OCI-LY1 (cell line): ENCODE data around the gene PROCR.

Source experiments
- H2AFZ ChIP-seq: fragments of 200-600 bp; sonication (generic), shearing (Covaris generic); 2 replicates; pipeline ENCODE4 v1.6.0; 2014; ENCODE audit warnings: antibody characterized with exemption, mild to moderate bottlenecking, low read length
- H3F3A ChIP-seq: fragments of 200-600 bp; sonication (generic), shearing (Covaris generic); 2 replicates; pipeline ENCODE4 v1.6.0; 2014; ENCODE audit warnings: mild to moderate bottlenecking, antibody characterized with exemption, low read length, moderate library complexity; ENCODE audit not compliant: insufficient read depth
- H3K27ac ChIP-seq: fragments of 200-600 bp; sonication (generic); 2 replicates; pipeline ENCODE4 v1.5.1; 2014; ENCODE audit warnings: low read length, mixed run types, mild to moderate bottlenecking, low read depth; ENCODE audit not compliant: poor library complexity, severe bottlenecking
- H3K27me3 ChIP-seq: fragments of 200-600 bp; sonication (generic); 2 replicates; pipeline ENCODE4 v1.6.0; 2014; ENCODE audit warnings: antibody characterized with exemption, mild to moderate bottlenecking, low read length, moderate library complexity; ENCODE audit not compliant: insufficient read depth
- H3K36me3 ChIP-seq: fragments of 200-600 bp; sonication (generic); 2 replicates; pipeline ENCODE4 v1.6.1; 2014; ENCODE audit warnings: mild to moderate bottlenecking, antibody characterized with exemption, low read length, moderate library complexity, mixed read lengths; ENCODE audit not compliant: insufficient read depth
- H3K4me1 ChIP-seq: fragments of 200-600 bp; sonication (generic); 2 replicates; pipeline ENCODE4 v1.5.1; 2014; ENCODE audit warnings: mild to moderate bottlenecking, low read length, moderate library complexity; ENCODE audit not compliant: insufficient read depth, severe bottlenecking
- H3K4me2 ChIP-seq: fragments of 200-600 bp; sonication (generic), shearing (Covaris generic); 2 replicates; pipeline ENCODE4 v1.6.1; 2014; ENCODE audit warnings: low read length
- H3K4me3 ChIP-seq: fragments of 200-600 bp; sonication (generic); 2 replicates; pipeline ENCODE4 v1.5.1; 2014; ENCODE audit warnings: low read length, low read depth, mild to moderate bottlenecking, mixed read lengths; ENCODE audit not compliant: poor library complexity, severe bottlenecking
- H3K79me2 ChIP-seq: fragments of 200-600 bp; shearing (Covaris generic); 2 replicates; pipeline ENCODE4 v1.6.1; 2016; ENCODE audit warnings: mixed run types, low read length, mixed read lengths; ENCODE audit not compliant: insufficient read depth
- H3K9ac ChIP-seq: fragments of 200-600 bp; sonication (generic), shearing (Covaris generic); 2 replicates; pipeline ENCODE4 v1.6.1; 2014; ENCODE audit warnings: mild to moderate bottlenecking, low read length, mixed read lengths
- H3K9me2 ChIP-seq: fragments of 200-600 bp; sonication (generic), shearing (Covaris generic); 2 replicates; pipeline ENCODE4 v1.6.1; 2014; ENCODE audit warnings: low read depth, mild to moderate bottlenecking, low read length, mixed read lengths
- H3K9me3 ChIP-seq: fragments of 200-600 bp; shearing (Covaris generic); 2 replicates; pipeline ENCODE4 v1.6.1; 2014; ENCODE audit warnings: low read length, mixed read lengths
- H4K20me1 ChIP-seq: fragments of 200-600 bp; sonication (generic), shearing (Covaris generic); 2 replicates; pipeline ENCODE4 v1.6.0; 2016; ENCODE audit warnings: mild to moderate bottlenecking, low read length; ENCODE audit not compliant: insufficient read depth
- CTCF ChIP-seq: fragments of 200-600 bp; sonication (generic), shearing (Covaris generic); IDR thresholded peaks from 2 replicates; pipeline ENCODE4 v1.5.1; 2017; ENCODE audit warnings: mild to moderate bottlenecking, antibody characterized with exemption, low read length, moderate library complexity, mixed read lengths
- EZH2 ChIP-seq: fragments of 200-600 bp; sonication (generic), shearing (Covaris generic); IDR thresholded peaks from 2 replicates; pipeline ENCODE4 v1.8.0; 2017; ENCODE audit warnings: borderline replicate concordance, mixed run types, mild to moderate bottlenecking, antibody characterized with exemption, low read length, moderate library complexity, mixed read lengths

Gene PROCR

DNA sequence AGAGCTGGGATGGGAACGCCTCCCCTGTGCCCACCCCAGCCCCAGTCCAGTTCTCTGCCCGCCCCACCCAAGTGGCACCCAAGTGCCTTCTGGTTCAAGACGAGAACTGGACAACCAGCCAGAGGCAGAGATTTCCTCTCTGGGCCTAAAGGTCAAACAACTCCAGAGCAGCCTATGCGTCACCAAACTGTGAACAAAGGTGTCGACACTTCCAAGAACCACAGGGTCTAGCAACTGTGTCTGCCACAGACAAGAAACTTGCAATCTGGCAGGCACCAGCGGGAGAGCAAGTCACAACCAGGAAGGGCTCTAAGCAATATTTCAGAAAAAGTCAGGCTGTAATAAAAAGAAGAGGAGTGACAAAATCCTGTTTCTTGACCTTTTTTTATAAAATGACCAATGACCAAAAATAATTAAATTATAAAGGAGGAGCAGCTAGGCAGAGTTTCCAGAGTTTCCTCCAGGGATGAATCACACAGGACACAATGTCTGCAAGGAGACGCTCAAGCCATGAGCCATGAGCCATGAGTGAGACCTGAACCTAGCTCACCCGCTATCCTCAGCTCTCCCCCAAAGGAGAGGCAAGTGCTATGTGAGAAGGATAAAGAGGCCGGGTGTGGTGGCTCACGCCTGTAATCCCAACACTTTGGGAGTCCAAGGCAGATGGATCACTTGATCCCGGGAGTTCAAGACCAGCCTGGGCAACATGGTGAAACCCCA lies 35.8 kb upstream of the PROCR start:
- Histone ChIP-seq H3K79me2 (no peaks in the 10 kb centered on the region), H3K36me3 (peaks cover 41% of the 10 kb centered on the region; the same call in 1 of the 2 replicates), H3K4me1 (no peaks in the 10 kb centered on the region), H3K9me2 (no peaks in the 10 kb centered on the region), H2AFZ (no peak overlapping the region), H3F3A (no peaks in the 10 kb centered on the region), H3K9me3 (no peaks in the 10 kb centered on the region), H3K27me3 (no peaks in the 10 kb centered on the region), H3K4me2 (no peak overlapping the region), H3K9ac (no peak overlapping the region), H4K20me1 (no peaks in the 10 kb centered on the region), H3K4me3 (no peak overlapping the region), H3K27ac (no peak overlapping the region)
- TF ChIP-seq CTCF (no peak), EZH2 (no peak)

GRCh38 chr20:35144694-35145093 lies 27.2 kb upstream of the PROCR start:
- TF ChIP-seq EZH2: no peak
- Histone ChIP-seq H3K9me2 (no peaks in the 10 kb centered on the region), H3K79me2 (no peaks in the 10 kb centered on the region), H2AFZ (no peak overlapping the region), H3K27me3 (no peaks in the 10 kb centered on the region), H3K4me3 (no peak overlapping the region), H3K36me3 (peaks cover 21% of the 10 kb centered on the region; the same call in 1 of the 2 replicates), H3F3A (no peaks in the 10 kb centered on the region), H4K20me1 (no peaks in the 10 kb centered on the region), H3K4me1 (peaks cover 32% of the 10 kb centered on the region), H3K9me3 (no peaks in the 10 kb centered on the region), H3K4me2 (peak overlapping the region; percentile 0; the same call in 1 of the 2 replicates), H3K9ac (no peak overlapping the region), H3K27ac (peak overlapping the region; percentile 58)

- no peaks in the 10 kb centered on the region for H3K9me2 ChIP-seq
- no peak overlapping the region for H3K9ac ChIP-seq
- no peaks in the 10 kb centered on the region for H3K27me3 ChIP-seq
- peak overlapping the region; percentile 58 for H3K27ac ChIP-seq
- TF ChIP-seq EZH2 (no peak), CTCF (peak; percentile 94)
- H4K20me1 ChIP-seq: no peaks in the 10 kb centered on the region
- no peak overlapping the region for H2AFZ ChIP-seq
- no peaks in the 10 kb centered on the region for H3K79me2 ChIP-seq
- H3K4me2 ChIP-seq: peak overlapping the region; percentile 0; the same call in 1 of the 2 replicates
- peaks cover 17% of the 10 kb centered on the region; the same call in 1 of the 2 replicates for H3K36me3 ChIP-seq
- H3K4me3 ChIP-seq: no peak overlapping the region
- peaks cover 32% of the 10 kb centered on the region for H3K4me1 ChIP-seq
- H3F3A ChIP-seq: no peaks in the 10 kb centered on the region
- no peaks in the 10 kb centered on the region for H3K9me3 ChIP-seq
Measured at GRCh38 chr20:35145141-35145564, 26.7 kb upstream of the PROCR start.
